ENCODE results near the gene MMP11.

The MMP11 gene

DNA sequence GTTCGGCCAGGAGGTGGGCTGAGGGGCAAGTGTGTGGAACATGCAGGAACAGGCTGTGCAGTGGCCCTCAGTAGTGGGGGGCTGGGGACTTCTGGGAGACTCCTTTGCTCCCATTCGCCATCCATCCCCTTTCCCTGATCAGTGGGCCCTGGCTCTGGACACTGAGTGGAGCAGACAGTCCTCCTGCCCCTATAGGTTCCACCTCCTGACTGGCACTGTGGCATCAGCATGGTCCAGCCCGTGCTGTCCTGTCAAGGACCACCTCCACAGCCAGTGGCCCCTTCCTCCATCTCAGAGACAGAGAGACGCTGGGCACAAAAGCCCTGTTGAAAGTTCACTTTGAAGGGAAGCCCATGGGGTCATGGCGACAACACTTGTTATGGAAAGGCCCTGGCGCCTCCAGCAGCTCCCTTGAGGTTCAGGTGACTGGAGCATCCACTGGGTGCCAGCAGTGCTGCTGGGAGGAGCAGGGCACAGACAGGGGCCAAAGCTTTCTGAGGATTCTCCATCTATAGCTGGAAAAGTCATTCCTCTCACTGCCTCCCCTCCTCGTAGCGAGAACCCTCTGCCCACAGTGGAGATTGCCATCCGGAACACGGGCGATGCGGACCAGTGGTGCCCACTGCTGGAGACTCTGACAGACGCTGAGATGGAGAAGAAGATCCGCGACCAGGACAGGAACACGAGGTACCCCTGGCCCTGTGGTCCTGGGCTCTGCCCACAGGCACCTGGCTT, 60.5 kb downstream of the MMP11 start:
- H3K27ac ChIP-seq (ENCODE audit: low read depth, low read length) = no peak overlapping the region
- no peak overlapping the region for H3K23ac ChIP-seq (ENCODE audit: low read length)
- WGBS (ENCODE audit: extremely low coverage, insufficient coverage, low lambda C conversion rate) = no CpG with 5 or more reads among the region's 16 CpGs
- no peak overlapping the region for H3K4me3 ChIP-seq (ENCODE audit: low read length)
- H3K4me2 ChIP-seq (ENCODE audit: low read length) = no peak overlapping the region
- no peak overlapping the region for H2AK5ac ChIP-seq (ENCODE audit: low read length)
- peaks cover 3% of the 10 kb centered on the region for H3K79me1 ChIP-seq (ENCODE audit: low read length)
- H3K36me3 ChIP-seq (ENCODE audit: control insufficient read depth, insufficient read depth, low read length) = peaks cover 6% of the 10 kb centered on the region
- H2BK15ac ChIP-seq (replicated peaks; ENCODE audit: low read depth) = no peak overlapping the region
- H3K56ac ChIP-seq (ENCODE audit: low read length) = no peak overlapping the region
- no peaks in the 10 kb centered on the region for H3K27me3 ChIP-seq (ENCODE audit: insufficient read depth, low read length, poor library complexity)
- no peak overlapping the region for H2BK5ac ChIP-seq (ENCODE audit: low read length)
- no peaks in the 10 kb centered on the region for H3K79me2 ChIP-seq (ENCODE audit: control insufficient read depth, insufficient read depth, low read length)
- H4K8ac ChIP-seq (ENCODE audit: low read depth, low read length) = no peak overlapping the region
- DNase-seq = no peak
- H3K9ac ChIP-seq (ENCODE audit: low read length) = no peak overlapping the region
- no peak overlapping the region for H3K4ac ChIP-seq (ENCODE audit: low read depth, low read length)
- no peak overlapping the region for H3K18ac ChIP-seq (ENCODE audit: low read length)
- H4K5ac ChIP-seq (ENCODE audit: low read length) = no peak overlapping the region
- H2BK120ac ChIP-seq (ENCODE audit: low read depth, low read length) = no peak overlapping the region
- peaks cover 2% of the 10 kb centered on the region for H3K4me1 ChIP-seq (ENCODE audit: control insufficient read depth, low read depth, low read length)

Data from mesendoderm (in vitro differentiated cells).